GM12878 (cell line): ENCODE data around the gene OVCA2. TPM values are rescaled to one million over a fixed set of nuclear protein-coding genes. Genes with fewer than 3 reads are reported as not detected.

ENCODE experiments used
- CHD2 ChIP-seq: IDR thresholded peaks from 2 replicates; pipeline ENCODE4 v1.6.1; 2011; ENCODE audit warnings: low read depth, low read length, improper control_type of control experiment, borderline replicate concordance
- E2F4 ChIP-seq: IDR thresholded peaks from 2 replicates; pipeline ENCODE4 v1.6.1; 2012; ENCODE audit warnings: low read depth, low read length, improper control_type of control experiment
- GATAD2B ChIP-seq: fragments of 450-650 bp; conservative IDR thresholded peaks from 2 replicates; pipeline ENCODE4 v1.6.1; 2017; ENCODE audit warnings: low read depth, mild to moderate bottlenecking, moderate library complexity
- HDAC2 ChIP-seq: fragments of 200-600 bp; sonication (generic); IDR thresholded peaks from 2 replicates; pipeline ENCODE4 v1.6.1; 2017
- MEF2A ChIP-seq: IDR thresholded peaks from 2 replicates; pipeline ENCODE4 v1.6.1; 2011; ENCODE audit warnings: low read depth, mild to moderate bottlenecking, low read length, moderate library complexity; ENCODE audit not compliant: insufficient read depth
- MLLT1 ChIP-seq: fragments of 450-650 bp; IDR thresholded peaks from 2 replicates; pipeline ENCODE4 v1.6.1; 2016; ENCODE audit warnings: mild to moderate bottlenecking
- NFIC ChIP-seq: IDR thresholded peaks from 2 replicates; pipeline ENCODE4 v1.6.1; 2012; ENCODE audit warnings: low read depth, mild to moderate bottlenecking, inconsistent platforms, low read length, moderate library complexity
- PAX5 ChIP-seq: IDR thresholded peaks from 2 replicates; pipeline ENCODE4 v1.6.1; 2011; ENCODE audit warnings: low read depth, low read length, borderline replicate concordance
- POLR2AphosphoS2 ChIP-seq: IDR thresholded peaks from 2 replicates; pipeline ENCODE4 v1.6.1; 2011; ENCODE audit warnings: low read depth, mild to moderate bottlenecking, low read length, improper control_type of control experiment, moderate library complexity
- PRDM15 ChIP-seq: fragments of 450-650 bp; formaldehyde crosslinking; IDR thresholded peaks from 2 replicates; pipeline ENCODE4 v1.4.0; 2020; ENCODE audit warnings: mild to moderate bottlenecking, moderate library complexity
- STAT1 ChIP-seq: fragments of 450-650 bp; conservative IDR thresholded peaks from 2 replicates; pipeline ENCODE4 v1.6.1; 2014; ENCODE audit warnings: antibody characterized with exemption, mild to moderate bottlenecking
- TAF1 ChIP-seq: IDR thresholded peaks from 2 replicates; pipeline ENCODE4 v1.6.1; 2011; ENCODE audit warnings: mild to moderate bottlenecking, low read depth, low read length, borderline replicate concordance
- TCF3 ChIP-seq: IDR thresholded peaks from 2 replicates; pipeline ENCODE4 v1.6.1; 2012; ENCODE audit warnings: low read depth, mild to moderate bottlenecking, low read length, borderline replicate concordance; ENCODE audit not compliant: insufficient read depth
- ZBTB40 ChIP-seq: fragments of 450-650 bp; IDR thresholded peaks from 2 replicates; pipeline ENCODE4 v1.6.1; 2016; ENCODE audit warnings: mild to moderate bottlenecking, moderate library complexity, borderline replicate concordance
- polyA plus RNA-seq, 11 experiments: library from polyadenylated mRNA; depleted of rRNA in 4 of 11; unstranded in 6 of 11; stranded (reverse) in 5 of 11; fragments of >200 nt; fragmentation: Nextera tagmentation in 4 of 11; fragmentation: Illumina TruSeq in 1 of 11; extraction: Ambion mirVana in 4 of 11; extraction: Trizol in 1 of 11; gene quantifications; 1 replicate in 1 of 11; 2 replicates in 10 of 11; pipeline versions ENCODE4 v1.2.1 to v1.2.3, GENCODE V29; 2011 to 2016; ENCODE audit warnings: inconsistent platforms in 2 of 11, missing spikeins in 2 of 11, low read depth in 1 of 11
- total RNA-seq, 4 experiments: library from RNA; depleted of rRNA in 3 of 4; stranded (reverse); fragments of >200 nt in 3 of 4; fragmentation: Illumina TruSeq in 1 of 4; extraction: Trizol in 1 of 4; gene quantifications; 2 replicates each; pipeline versions ENCODE4 v1.2.1 to v1.2.3, GENCODE V29; 2013 to 2021
- TF ChIP-seq, protein P1 (sequence below): fragments of 450-650 bp; IDR thresholded peaks from 2 replicates; pipeline ENCODE4 v1.6.1; 2017; ENCODE audit warnings: mild to moderate bottlenecking, moderate library complexity

Gene OVCA2
- total and polyA plus RNA-seq, 10 of the 15 experiments (the other 5 are each of a cell fraction or from before 2014, with no cell fraction given) = 6.1 to 75.3 (median 40.7) TPM

GRCh38 chr17:2083613-2084035 lies 41.8 kb downstream of the OVCA2 start (continued):
- no peak for TF ChIP-seq ZBTB40
- TF ChIP-seq NFIC = no peak
- peak; percentile 64 for TF ChIP-seq CHD2
- TF ChIP-seq MLLT1 = peak; percentile 48
- 0 out of 2 replicates have a peak, but pooled peaks have one; percentile 18 for TF ChIP-seq TAF1
- TF ChIP-seq PAX5 = peak; percentile 76; the same call in 1 of the 2 replicates
- TF ChIP-seq POLR2AphosphoS2 = no peak
- TF ChIP-seq, protein P1, sequence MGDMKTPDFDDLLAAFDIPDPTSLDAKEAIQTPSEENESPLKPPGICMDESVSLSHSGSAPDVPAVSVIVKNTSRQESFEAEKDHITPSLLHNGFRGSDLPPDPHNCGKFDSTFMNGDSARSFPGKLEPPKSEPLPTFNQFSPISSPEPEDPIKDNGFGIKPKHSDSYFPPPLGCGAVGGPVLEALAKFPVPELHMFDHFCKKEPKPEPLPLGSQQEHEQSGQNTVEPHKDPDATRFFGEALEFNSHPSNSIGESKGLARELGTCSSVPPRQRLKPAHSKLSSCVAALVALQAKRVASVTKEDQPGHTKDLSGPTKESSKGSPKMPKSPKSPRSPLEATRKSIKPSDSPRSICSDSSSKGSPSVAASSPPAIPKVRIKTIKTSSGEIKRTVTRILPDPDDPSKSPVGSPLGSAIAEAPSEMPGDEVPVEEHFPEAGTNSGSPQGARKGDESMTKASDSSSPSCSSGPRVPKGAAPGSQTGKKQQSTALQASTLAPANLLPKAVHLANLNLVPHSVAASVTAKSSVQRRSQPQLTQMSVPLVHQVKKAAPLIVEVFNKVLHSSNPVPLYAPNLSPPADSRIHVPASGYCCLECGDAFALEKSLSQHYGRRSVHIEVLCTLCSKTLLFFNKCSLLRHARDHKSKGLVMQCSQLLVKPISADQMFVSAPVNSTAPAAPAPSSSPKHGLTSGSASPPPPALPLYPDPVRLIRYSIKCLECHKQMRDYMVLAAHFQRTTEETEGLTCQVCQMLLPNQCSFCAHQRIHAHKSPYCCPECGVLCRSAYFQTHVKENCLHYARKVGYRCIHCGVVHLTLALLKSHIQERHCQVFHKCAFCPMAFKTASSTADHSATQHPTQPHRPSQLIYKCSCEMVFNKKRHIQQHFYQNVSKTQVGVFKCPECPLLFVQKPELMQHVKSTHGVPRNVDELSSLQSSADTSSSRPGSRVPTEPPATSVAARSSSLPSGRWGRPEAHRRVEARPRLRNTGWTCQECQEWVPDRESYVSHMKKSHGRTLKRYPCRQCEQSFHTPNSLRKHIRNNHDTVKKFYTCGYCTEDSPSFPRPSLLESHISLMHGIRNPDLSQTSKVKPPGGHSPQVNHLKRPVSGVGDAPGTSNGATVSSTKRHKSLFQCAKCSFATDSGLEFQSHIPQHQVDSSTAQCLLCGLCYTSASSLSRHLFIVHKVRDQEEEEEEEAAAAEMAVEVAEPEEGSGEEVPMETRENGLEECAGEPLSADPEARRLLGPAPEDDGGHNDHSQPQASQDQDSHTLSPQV = peak; percentile 81; the same call in 1 of the 2 replicates
- TF ChIP-seq MEF2A = no peak
- TF ChIP-seq STAT1 = no peak
- no peak for TF ChIP-seq E2F4
- no peak for TF ChIP-seq HDAC2
- no peak for TF ChIP-seq PRDM15 (CRISPR knock-in tag)
- TF ChIP-seq GATAD2B = peak; percentile 95
- TF ChIP-seq TCF3 = 0 out of 2 replicates have a peak, but pooled peaks have one; percentile 21
